GM19438 (cell line): ENCODE data around the gene BRD3.
A peak's percentile ranks its signal among the peaks of the same experiment; 100 is the strongest.

Experiments
- ATAC-seq: cut with Tn5 transposase; IDR thresholded peaks from one replicate; pipeline ENCODE4 v1.9.1; 2021; ENCODE audit warnings: low read depth; ENCODE audit not compliant: unreplicated experiment

Gene BRD3

DNA sequence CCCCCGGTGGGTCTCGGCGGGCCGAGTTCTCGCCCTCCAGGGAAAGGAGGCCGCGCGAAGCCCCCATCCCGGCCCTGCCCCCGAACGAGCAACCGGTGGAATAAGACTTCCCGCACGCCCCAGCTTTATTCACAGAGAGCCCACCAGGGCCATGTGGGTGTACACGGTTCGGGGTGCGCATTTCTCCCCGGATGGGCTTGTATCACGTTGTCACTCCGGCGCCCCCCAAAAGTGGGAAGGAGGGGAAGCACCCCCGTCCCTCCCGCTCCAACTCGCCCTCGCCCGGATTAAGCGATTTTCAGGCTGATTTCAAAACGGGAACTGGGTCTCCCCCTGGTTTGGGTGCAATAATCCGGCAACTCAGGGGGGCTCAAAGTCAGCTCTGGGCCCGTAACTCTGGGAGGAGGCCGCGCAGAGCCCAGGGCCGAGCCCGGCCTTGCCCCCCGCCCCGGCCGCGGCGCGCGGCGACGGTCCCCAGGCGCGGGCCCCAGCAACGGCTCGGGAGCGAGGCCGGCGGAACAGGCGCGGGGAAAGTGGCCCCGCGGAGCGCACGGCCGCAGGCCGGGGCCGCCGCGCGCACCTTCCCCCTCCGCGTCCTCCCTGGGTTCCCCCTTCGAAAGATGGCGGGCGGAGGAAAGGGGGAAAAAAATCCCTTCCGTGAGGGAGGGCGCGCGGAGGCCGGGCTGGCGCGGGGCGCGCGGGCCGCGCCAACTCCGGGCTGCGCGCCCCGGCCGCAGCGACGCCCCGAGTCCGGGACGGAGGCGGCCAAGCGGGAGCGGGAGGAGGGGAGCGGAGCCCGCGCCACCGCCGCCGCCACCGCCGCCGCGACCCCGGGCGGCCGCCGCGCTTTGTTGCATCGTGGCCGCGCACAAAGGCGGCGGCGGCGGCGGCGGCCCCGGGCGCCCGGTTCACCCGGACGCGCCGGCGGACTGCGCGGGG lies 644 bp downstream of the BRD3 start:
- ATAC-seq: no peak

DNA sequence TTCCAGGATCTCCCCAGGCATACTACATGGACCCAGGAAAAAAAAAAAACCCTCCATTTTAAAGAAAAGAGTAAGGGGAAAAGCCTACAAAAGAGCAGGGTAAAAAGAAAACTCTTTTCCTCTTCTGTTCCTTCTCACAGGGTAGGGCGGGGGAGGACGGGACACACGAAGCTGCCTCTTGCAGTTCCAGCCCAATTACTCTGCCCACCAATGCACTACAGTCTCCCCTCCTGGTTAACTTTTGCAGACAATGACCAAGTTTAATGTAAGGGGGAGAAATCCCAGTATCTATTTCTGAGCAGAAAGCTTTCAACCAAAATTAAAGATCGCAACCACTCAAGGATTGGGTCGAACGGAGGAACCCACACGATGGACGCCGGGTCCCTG lies 1.3 kb downstream of the BRD3 start:
- ATAC-seq: no peak

DNA sequence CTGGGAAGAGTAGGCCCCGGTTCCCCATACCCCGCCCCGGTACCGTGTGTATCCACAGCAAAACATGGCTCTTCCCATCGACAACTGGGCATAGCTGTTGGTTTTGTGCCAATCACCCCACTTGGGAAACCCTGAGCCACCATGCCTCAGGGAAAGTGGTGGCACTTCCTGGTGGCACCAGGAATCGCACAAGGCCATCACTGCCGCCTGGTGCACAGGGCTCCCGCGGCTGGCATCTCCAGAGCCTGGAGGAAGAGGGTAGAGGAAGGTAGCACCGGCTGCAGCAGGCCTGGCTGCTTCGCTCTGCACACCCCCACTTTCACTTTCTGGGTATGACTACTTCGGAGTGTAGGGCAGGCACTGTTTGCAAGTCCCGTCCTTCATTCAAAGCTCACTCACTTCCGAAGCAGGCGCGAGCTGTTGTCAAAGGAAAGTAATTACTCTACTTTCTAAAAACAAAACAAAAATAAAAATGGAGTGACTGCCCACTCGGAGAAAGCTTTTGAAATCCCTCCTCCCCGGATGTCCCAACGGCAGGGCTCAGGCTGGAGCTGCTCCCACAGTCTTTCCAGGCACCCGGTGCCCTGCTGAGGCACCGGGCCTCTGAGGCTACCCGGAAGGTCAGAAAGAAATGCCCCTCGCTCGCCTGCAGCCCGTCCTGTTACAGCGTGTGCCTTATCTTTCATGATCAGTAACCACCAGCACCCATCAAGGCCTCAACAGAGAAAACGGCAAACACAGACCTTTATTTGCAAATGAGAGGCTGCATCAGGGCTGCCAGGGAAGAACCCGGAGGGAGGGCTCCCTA lies 2.0 kb downstream of the BRD3 start:
- ATAC-seq: no peak

DNA sequence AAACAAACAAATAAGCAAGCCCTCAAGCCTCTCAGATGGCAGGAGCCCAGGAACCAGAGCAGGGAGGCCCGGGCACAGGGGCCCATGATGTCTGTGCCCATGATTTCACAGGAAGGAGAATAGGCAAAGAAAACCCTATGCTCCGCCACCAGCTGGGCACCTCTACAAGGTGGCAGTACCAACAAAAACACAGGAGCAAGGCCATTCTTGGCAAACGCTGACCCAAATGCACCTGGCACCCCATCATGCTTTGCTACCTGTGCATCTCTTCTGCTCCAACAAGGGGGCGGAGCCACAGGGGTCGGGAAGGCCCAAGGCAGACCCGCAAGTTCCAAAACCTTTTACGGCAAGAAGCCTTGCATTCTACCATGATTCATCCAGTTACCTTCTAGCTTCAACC lies 3.1 kb downstream of the BRD3 start:
- no peak for ATAC-seq

DNA sequence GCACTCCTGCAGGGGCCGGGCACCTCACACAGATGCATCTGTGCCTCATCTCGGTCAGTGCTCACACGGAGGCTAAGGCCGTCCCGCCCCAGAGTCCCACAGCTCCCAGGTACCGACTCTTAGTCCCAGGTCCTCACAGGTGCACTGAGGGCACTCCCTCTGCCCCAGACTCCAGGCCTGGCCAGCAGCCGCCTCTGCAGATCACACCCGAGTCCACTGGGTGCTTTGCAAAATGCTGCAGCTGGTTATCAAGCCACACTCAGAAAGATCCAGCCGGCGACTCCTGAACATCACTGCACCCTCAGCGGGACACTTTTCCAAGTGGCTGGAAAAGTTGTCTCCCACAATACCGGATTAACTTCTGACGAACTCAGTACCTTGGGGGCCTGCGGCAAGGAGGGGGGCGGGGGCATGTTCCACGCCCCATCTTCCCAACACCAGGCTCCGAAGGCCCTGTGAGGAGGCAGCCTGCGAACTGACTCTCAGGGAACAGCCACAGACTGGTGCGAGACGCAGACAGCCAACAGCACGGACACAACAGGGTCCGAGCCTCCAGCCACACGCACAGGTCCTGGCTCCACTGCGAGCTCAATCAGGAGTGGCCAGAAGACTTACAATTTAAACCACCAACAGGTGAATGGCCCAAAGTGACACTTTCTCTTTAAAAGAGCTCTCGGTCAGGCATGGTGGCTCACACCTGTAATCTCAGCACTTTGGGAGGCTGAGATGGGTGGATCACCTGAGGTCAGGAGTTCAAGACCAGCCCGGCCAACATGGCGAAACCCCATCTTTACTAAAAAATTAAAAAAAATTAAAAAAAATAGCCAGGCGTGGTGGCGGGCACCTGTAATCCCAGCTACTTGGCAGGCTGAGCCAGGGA lies 4.0 kb downstream of the BRD3 start:
- no peak for ATAC-seq

DNA sequence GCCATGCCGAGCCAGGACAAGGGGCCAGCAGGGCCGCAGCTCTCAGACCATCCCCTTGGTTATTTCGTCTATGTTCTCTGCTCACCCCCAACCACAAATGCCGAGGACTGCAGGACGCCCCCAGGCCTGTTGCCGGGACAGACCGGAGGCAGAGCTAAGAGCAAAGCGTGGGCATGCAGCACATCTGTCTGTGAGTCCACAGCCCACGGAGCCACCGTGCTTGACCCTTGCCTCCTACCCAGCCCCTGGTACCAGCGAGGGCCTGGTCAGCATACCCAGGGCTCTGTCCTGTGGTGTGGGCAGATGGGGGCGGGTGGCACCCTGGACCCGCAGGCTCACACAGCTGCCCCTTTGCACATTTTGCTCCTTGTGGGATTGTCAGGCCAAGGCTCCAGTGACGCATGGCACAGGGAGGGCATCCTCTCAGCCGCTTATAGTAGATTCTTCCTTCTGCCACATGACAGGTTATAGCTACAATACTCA lies 4.7 kb downstream of the BRD3 start:
- no peak for ATAC-seq

DNA sequence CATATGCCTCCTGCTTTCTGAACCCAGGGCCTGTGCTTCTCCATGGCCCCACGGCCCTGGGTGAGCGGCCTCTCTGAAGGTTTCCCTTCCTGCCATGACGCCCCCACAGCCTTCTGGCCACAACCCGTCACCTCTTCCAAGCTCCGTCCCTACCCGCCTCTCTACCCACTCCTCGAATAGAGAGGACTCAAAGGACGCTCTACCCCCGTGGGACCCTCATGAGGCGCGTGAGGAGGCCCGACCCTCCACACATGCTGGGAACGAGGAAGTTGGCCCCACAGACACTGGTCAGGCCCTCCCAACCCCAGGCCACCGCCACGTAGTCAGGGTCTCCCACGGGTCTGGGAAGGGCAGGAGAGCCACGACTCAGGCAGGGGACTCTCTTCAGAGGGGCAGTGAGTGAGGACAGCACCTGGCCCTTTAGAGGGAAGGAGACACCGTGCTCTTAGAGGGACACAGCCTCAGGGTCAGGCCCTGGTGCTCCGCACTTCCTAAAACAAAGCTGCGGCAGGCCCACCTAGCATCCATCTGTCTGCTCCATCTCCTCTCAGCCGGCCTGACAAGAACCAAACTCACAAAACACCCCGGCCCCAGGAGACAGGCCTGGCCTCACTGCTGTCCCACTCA lies 5.3 kb downstream of the BRD3 start:
- ATAC-seq: no peak

DNA sequence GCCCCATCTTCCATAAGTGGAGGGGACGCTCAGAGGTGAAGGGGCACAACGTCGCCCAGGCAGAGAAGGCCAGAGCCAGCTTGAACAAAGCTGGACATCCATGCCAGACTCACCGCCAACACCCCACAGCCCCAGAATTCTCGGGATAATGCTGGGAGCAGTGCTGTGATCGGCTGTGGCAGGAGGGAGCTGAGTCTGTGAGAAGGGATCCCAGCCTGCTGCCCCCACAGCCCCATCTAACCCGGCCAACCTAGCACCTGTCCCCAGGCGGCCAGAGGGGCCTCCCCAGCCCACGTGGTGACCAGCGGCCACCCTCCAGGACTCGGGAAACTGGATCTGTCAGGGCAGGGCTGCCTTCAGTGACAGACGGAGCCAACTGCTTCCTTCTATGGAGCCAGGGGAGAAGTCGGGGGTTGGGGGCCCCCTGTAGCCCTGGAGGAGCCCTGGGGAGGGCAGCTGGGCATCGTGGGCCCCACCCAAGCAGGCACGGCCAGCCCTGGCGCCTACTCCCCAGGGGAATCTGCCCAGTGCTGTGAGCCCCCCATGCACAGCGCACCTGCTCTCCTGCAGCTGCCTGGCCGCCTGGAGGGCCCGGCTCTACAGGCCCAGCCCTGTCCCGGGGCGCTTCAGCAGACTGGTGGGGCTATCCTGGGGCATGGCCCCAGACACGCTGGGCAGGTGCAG lies 6.0 kb downstream of the BRD3 start:
- ATAC-seq: no peak

DNA sequence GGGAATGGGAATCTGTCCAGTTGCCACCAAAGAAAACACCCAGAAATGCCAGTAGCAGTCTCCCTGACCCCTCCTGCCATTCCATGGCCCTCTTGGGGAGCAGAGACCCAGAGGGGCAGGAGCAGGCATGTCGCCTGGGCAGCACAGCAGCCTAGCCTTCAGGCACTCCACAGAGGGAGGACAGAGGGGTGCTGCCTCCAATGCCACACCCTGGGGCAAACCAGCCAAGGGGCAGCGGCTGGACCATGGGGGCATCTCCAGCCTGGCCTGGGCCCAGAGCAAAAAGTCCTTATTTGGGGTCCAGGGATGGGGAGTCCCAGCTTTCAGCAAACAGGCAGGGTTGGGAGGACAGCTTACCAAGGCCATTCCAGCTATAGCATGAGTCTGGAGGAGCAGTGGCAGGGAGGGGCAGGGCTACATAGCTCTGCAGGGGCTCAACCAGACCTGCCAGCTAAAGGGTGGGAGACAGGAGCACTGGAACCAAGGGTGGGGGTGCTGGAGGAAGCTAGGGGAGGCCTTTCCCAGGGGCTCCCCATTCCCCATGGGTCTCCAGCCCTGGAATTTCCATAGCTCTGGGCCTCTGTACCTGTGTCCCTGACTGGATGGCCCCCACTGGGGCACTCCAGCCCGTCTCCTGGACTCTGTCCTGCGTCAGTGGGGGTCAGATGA lies 6.7 kb downstream of the BRD3 start:
- ATAC-seq: no peak

DNA sequence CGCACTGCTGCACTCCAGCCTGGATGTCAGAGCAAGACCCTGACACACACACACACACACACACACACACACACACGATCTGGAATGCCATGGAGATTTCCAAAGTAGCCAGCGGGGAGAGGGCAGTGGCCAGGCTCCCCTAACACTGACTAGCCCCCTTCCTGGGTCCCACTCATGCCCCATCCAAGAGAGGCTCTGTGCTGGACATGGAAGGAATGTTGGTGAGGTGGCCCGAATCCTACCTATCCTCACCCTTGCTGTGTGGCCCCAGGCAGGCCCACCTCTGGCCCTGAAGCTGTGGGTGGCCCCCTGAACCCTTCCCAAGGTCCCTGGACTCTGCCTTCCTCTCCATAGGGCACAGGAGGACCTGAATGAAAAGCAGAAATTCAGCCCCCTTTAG lies 7.3 kb downstream of the BRD3 start:
- no peak for ATAC-seq

DNA sequence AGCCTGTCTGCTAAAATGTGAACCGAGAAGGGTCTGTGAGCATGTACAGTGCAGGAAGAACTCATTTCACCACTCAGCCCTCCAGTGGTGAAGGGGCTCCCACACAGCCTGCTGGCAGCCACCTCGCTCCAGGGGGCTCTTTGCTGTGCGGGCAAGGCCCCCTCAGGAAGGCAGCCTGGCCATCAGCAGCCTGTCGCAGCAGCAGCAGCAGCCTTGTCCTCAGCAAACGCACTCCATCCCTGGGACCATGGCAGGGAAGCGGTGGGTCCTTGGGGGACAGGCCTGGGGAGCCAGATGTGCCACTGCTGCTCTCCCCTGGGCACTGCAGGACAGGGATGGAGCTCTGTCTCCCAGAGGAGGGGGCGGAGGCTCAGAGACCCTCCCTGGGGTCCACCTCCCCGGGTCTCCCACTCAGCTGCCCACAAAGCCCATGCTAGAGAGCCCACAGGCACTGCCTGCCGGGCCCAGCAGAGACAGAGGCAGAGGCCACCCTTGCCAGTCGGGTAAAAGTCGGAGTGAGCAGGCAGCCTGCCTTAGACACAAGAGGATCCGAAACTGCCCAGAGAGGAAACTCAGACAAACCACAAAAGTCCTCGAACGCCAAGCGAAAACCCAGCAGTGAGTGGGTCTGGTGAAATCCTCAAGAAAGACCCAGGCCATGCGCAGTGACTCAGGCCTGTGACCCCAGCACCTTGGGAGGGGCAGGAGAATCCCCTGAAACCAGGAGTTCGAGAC lies 8.0 kb downstream of the BRD3 start:
- peak; percentile 87 for ATAC-seq

DNA sequence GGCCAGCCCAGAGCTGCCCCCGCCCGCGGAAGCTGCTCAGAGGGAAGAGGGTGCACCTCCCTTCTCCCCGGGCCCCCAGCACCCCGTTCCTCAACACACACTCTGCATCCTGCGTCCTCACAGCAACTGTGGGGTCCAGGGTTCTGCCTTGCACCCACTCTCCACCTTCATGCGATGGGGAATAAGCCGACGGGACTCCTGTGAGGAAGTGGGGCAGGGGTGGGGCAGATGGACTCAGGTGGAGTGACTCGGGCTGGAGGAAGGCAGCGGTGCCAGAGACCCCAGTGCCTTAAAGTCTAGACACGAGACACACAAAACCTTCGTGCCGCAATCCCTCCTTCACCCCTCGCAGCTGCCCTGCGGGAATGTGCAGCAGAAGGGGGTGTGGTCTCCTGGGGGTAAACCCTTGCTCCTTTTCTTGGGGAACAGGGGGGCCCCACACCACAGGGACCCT lies 8.6 kb downstream of the BRD3 start:
- no peak for ATAC-seq

DNA sequence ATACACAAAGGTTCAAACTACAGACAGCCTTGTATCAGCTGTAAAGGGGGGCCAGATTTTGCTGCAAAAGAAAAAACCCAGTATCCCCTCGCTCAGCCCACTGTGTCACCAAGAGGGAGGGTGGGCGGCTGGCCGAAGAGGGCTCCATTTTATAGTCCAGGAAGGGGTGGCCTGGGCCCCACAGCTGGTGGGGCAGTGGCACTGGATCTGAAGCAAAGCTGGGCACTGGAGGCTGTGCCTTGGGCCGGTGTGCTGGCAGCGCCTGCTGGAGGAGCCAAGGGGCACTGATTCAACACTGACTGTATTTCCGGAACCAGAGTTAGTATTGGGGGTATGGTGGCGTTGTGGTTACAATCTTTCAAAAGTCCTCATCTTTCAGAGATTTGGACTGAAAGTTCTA lies 9.1 kb downstream of the BRD3 start:
- ATAC-seq: no peak

DNA sequence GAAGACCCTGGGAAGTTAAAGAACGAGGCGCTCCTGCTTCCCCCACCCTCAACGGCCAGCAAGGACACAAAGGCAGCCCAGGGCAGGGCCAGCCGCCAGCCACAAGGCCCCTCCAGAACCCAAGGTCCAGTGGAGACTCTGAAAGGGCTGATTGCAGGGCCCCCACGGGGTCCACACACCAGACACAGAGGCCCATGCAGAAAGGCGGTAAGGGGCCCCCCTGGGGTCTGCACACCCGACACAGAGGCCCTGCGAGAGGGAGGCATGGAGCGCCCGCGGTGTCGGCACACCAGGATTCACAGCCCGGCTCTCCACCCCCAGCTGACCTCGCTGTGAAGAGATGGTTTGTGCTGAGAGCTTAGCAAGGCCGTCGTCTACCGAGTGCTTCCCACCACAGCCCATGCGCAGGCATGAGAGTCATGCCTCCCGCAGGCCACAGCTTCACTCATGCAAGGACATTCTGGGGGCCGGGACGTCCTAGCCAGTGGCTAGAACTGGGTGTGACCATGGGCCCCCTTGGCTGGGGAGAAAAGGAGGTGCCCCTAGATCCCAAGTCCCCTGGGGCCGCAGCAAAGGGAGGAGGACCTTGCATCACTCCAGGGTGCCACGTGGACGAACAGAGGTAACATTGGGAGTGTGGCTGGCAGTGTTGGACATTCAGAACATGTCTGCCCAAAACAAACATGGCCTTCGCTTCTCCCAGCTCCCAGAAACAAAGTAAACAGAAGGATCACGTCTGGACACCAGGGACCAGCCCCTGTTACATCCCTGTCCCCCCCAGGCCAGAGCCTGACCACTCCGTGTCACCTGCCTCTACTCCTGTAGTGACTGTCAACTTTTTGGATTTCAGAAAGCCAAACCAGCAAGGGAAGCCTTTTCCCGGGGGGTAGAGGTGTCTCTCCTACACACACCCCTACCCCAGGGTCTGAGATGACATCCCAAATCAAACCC lies 9.8 kb downstream of the BRD3 start:
- no peak for ATAC-seq

DNA sequence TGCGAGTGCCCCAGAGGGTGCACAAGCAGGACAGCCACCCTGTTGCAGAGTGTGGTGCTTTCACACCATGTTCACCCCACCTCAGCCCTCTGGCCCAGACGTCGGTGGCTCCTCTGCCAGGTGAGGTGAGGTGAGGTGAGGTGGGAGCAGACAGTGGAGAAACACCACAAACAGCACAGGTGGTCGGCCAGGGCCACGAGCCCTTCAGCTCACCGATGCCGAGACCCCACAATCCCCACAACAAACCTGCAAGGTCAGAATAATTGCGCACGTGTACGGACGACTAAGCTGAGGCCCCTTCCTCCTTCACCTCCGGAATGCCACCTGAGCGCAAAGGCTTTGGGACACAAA lies 10.5 kb downstream of the BRD3 start:
- no peak for ATAC-seq

DNA sequence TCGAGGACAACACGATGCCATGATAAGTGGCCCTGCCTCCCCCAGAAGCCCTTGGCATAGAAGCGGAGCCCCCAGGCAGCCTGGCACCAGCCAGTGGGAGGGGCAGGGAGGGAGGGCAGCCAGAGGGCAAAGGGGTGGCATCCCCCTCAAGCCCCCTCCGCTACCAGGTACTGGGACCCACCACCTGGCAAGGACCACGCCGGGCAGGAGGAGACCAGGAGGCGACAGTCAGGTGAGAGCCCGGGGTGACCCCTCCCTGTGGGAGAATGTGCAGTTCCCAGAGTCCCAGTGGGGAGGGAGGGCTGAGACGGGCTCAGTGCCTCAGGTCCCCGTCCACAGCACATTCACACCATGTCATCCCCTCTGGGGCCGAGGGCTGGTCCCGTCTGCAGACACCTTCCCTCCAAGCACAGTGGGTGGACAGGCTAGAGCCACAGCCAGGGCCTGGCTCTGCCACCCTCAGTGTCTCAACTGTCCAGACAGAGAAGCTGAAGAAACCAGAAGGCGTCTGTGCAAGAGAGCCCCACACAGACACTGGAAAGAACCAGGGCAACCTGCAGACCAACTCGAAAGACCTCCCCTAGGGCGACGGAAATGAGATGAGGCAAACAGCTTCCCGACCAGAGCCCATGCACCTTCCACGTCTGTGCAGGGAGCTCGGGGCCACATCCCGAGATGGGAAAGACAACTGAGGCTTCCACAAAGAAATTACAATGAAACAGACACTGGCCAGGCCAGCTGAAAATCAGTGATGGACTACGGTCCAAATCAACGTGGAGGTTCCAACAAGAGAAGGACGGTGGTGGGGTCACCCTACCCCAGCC lies 11.1 kb downstream of the BRD3 start:
- ATAC-seq: no peak
